Midbrain (tissue), 1 donor: ENCODE results near the gene AATF.

ENCODE experiments used
- DNase-seq: peaks from one replicate; lab custom pipeline; 2025; lab: John Stamatoyannopoulos, UW

AATF gene

DNA sequence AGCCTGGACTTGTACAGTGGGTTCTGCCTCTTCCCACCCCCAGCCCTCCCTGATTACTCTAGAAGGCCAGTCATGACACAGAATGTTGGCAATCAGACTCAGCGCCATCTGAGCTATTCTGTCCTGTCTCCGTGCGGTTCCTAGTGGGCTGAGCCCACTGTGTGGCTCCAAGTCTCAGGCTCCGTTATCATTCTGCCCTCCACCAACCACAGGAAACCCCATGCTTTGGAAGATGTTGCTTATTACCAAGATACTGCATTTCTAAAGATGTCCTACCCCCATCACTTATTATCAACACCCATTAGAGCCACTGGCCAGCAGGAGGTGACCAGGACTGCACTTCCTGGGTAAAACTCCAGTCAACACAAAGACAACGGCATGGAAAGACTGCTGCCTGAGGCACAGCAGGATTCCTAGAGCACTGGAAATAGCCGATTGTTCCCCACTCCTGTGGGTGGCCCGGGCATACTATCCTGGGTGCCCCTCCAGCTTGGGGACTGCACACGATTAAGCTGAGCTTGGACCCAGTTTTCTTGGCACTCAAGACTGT, 133.6 kb downstream of the AATF start:
- no peak for DNase-seq

DNA sequence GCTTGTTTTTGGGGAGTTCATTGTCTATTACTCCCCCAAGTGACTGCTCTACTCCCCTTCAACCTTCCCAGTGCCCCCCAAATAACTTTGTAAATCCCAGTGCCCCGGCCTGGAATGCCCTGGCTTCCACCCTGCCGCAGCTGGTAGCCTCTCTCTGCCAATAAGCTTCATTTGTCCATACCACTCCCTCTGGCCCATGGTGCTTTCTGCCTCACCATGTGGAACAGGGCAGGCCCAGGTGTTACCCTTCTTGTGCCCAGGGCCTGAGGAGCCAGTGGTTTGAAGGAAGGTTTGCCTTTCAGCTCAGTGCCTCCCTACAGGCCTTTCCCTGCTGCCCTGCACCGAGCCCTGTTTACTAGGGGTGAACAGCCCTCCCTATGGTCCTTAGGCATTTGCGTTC, 134.2 kb downstream of the AATF start:
- no peak for DNase-seq

DNA sequence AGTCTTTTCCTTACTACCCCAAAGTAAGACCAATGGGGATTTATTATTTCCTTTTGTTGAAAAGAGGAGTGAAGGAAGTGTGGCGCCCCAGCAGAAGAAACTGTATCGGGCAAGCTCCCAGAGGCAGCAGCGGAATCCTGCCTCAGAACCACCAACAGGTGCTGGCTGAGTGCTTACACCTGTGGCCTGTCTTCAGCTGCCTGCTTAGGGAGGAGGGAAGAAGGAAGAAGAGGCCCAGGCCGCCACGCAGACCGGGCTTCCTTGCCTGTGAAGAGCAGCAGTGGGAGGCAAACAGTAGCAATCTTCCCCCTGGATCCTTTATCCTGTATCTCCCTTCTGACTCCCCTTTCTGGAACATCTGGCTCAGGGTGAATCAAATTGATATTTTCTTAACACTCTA, 134.7 kb downstream of the AATF start:
- no peak for DNase-seq

DNA sequence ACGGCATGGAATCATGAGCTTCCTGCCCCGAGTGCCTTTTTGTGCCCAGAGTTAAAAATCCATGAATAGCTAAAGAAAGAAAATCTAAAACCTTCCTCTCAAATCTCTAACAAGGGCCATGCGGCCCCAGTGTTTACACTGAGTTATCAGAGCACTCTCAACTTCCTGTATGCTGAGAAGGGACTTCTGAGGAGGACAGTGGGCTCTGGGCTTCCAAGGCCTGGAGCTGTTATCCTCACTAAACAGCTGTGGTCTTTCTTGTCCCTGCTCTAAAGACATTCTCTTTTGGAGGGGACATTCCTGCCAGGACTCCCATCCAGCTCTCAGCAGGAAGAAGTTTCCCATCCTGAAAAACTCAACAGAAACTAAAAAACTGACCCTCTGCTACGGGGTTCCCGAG, 135.6 kb downstream of the AATF start:
- DNase-seq: no peak

DNA sequence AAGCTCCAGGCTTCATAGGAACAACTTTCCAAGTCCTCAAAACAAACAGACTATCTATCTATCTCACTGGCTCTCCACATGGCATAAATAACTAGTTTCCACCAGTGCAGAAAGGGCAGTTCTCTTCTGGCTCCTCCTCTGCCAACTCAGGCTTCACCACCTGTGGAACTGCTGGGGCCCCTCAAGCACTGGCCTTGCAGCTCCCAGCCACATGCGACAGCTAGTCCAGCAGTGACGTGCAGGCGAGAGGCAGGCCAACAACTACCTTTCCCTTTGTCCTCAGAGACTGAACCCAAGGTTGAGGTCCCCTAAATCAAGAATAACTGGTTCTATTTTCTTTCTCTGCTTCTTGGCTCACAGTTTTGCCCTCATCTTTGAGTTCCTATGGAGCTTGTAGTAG, 137.6 kb downstream of the AATF start:
- DNase-seq: no peak

DNA sequence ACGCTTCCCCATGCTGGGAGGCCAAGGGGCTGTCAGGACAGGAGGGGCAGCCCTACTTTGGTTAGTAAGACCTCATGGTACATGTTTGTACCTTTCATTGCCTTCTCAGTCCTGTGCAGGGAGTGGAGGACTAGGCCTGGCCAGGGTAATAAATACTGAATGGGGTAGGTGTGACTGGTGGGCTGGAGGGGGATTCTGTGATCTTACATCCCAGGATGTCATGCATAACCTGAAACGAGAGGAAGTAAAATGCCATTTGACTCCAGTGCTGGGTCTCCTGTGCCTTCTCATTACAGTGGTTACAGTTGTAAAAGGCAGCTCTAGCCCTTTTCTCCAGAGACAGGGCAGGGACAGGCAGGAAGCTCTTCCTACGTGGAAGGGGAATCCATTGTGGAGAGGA, 138.2 kb downstream of the AATF start:
- no peak for DNase-seq

DNA sequence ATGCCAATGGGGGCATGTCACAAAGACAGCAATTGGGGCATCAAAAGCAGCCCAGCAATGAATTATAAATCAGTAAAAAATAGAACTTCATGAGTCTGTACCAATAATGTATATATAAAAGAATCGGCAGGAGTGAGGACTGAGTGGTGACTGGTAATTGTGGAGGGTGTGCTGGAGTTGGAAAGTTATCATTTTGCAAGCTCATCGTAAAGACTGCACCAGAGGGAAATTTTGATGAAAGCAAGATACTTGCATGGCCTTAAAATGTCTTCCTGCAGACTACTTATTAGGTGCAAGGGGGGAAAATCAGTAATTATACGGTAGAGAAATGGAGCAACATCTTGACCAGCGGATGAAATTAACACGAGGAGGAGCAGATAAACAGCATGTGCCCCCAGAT, 138.9 kb downstream of the AATF start:
- no peak for DNase-seq

DNA sequence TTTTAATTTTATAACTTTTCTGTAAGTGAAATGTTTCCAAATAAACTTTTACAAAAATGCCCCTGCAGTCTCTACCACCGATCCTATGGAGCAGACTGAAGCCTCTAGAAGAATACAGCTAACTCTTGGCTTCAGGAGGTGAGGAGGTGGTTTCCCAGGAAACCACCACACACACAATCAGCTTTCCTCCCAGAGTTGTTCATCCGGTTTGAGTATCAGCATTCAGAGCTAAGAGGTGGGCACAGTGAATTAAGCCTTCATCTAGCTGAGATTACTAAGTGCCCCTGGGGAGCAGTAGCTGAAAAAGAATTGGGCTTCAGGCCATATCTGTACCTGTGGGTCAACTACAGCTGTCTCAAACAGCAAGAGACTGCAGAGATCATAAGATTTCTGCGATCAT, 139.7 kb downstream of the AATF start:
- DNase-seq: no peak

DNA sequence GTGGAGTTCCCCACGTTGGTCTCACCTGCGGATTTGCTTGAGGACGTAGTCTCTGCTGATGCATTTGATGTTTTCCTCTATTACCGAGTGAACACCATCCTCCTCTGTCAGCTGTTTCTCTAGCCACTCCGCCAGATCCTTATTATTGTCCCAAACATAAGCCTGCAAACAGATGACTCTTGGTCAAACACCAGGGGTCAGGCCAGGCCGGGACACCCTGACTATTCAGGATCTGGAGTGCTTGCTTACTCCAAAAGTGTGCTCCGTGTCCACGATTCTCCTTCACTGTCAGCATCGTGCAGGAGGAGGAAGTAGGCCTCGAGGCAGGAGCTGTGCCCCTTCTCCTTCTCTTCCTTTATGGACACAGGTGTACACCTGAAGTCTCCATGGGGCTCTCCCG, 140.2 kb downstream of the AATF start:
- peak; percentile 29 for DNase-seq

DNA sequence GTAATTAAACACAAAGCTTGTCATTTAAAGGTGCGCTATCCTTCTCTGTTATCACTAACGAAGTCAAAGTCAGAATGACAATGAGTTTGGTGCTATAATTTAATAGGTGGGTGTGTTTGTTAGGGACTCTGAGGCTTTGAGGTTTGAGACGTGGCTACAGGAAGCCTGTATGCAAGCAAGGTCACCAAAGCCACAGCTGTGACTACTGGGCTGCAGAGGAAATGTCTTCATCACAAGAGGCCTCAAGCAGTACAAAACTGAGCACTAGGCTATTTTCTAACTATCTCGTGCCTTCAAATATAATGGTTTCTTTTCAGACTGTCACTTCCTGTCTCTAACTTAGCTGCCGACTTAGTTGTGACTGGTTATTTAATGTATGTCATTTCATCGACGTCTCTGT, 141.2 kb downstream of the AATF start:
- DNase-seq: no peak

DNA sequence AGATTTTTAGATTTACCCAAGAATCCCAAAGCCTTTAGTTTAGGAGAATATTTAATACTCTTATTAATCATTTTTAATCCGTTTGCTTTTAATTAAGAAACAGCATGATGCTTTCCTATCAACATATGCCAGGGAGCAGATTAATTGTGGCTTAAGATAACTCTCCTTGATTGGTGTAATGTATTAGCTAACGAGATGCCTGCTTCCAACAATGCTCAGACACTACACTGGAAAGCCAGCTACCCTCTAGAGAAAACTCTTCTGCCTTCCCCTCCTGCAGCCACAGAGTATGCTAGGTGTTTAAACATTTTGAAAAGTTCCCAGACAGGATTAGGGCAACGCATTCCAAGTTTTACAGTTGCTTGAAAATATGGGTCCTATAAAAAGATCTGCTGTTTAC, 142.2 kb downstream of the AATF start:
- no peak for DNase-seq

DNA sequence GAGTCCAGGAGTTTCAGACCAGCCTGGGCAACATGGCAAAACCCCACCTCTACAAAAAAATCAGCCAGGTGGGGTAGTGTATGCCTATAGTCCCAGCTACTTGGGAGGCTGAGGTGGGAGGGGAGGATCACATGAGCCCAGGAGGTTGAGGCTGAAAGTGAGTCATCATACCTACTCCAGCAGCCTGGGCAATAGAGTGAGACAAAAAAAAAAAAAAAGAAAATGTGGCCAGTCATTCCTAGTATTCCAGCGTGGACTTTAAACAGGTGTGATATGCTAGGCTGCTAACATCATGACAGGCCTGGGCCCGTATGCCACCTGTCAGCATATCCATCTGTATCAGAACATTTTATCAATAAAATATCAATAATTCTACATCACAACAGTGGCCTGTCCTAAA, 143.3 kb downstream of the AATF start:
- DNase-seq: no peak

DNA sequence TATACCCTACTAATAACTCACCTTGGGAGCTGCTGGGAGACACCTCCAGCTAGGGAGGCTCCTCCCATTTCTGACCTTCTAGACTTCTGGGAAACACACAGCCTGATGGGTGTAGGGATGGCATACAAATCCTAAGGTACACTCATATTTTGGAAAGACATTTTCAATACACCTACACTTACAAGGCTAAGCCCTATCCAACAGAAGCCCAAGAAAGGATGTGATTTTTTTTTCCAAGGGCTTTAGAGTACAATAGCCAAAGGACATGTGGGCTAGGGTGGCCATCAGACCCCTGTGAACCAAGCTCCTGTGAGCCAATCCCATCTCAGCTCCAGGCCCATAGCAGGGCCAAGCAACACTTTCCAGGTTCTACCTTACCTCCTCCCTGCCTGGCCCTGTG, 143.9 kb downstream of the AATF start:
- DNase-seq: no peak

DNA sequence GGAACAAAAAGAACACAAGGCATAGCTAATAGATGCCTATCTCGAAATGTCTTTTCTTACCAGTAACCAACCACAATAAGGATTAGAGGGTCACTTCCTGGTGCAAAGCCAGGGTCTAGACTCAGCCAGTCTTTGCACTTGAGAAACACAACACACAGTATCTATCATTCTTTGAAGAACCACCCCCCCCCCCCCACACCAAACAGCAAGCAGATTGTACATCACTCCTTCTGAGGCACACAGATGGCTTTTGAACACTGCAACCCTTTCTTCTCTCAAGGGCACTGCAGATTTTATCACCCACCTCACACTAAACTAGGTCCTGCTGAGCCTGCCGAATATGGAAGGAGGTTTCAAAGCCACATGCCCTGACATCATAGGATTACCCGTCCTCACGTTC, 145.6 kb downstream of the AATF start:
- no peak for DNase-seq

DNA sequence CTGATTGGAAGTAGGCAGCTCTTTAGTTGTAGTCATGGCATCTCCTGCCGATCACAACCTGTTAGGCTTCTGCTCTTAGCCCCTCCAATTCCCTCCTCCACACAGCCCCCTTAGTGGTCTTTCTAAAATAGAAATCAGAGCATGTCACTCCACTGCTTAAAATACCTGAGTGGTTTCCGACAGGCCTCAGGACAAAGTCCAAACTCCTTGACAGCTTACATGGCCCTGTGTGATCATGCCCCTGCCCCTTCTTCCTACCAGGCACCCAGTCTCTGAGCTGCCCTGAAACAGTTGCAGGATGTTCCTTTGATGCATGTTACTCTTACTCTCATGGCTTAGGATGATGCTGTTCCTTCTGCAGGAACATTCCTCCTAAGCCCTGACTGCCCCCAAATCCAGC, 147.3 kb downstream of the AATF start:
- no peak for DNase-seq

DNA sequence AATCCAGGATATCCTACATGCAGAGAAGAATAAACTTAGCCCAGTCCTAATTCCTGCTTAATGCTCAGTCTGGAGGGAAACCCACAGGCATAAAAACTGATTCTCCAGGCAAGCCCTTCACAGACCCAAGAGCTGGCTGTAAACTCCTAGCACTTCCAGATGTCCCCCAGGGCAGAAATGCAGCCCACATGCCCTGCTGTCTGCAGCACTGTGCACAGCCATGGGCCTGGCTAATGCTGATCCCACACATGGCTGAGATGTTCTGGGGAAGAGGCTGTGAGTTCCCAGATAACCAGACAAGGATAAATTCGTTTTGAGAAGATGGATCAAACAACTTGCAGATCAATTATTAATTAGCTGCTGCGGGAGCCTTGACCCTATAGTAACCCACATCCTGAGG, 148.4 kb downstream of the AATF start:
- DNase-seq: no peak

DNA sequence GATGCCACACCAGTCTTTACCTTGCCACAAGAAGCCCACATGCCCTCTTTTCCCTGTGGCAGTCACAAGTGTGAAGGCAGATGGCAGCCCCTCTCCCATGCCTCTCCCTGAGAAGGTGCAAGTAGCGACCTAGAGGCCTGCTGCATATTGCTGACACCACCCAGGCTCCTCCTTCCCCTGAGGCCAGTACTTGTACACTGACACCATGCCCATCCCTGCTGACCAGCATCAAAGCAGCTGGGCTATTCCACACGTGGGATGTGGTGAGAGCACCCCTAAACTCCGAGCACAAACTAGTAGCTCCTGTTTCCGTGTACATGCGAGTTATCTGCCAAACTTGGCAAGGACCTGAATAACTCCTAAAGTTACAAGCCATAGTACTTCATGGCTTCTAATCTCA, 149.4 kb downstream of the AATF start:
- no peak for DNase-seq

DNA sequence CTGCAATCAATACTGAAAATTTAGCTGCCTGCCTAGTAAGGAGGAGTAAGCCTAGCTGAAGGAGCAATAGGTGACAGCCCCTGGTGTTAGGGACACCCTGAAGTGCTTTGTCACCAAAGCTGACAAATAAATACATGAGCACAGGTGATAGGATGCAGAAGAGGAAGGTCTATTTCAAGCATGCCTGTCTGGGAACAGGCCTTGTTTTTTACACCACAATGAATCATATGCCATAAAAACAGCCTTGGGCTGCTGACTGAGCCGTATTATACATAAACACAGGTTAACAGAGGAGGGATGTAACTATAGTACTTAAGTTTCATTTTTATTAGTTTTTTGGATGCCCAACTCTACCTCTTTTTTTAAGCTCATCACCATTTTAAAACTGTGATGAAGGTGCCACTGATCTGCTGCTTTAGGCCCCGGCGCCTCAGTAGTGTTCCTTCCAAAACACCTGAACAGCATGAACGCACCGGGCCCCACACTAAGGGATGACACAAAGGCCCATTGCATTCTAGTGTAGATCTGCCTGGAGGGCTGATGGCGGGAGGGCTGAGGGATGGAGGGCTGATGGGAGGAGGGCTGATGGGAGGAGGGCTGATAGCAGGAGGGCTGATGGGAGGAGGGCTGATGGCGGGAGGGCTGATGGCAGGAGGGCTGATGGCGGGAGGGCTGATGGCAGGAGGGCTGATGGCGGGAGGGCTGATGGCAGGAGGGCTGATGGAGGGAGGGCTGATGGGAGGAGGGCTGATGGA, 150.3 kb downstream of the AATF start:
- DNase-seq: no peak

DNA sequence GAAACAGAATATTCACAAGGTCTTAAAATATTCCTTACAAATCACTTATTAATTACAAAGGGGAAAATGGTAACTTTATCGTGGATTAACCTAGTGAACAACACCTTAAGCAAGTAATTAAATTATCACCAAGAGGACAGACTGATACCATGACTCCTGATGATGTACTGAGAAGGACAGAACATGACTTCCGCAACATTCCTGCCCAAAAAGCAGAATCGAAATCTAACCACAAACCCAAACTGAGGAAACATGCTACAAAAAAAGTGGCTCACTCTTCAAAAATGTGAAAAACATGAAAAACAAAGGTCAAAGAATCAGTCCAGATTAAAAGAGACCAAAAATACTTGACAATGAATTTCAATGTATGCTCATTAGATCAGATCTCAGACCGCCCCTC, 151.5 kb downstream of the AATF start:
- no peak for DNase-seq

DNA sequence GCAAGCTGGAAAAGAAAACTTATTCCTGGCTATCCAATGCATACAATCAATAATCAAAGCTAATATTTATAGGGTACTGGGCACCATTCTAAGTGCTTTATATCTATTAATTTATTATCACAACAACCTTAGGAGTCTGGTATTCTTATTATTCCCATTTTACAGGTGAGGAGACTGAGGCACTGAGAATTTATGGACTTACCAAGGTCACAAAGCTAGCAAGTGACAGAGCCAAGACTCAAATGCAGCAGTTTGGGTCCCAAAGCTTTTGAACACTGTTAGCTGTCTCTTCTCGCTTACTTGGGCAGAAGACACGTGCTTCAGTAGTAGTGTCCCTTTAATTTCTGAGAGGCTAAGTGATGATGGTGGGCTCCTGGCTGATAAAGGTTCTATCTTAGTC, 152.6 kb downstream of the AATF start:
- no peak for DNase-seq

DNA sequence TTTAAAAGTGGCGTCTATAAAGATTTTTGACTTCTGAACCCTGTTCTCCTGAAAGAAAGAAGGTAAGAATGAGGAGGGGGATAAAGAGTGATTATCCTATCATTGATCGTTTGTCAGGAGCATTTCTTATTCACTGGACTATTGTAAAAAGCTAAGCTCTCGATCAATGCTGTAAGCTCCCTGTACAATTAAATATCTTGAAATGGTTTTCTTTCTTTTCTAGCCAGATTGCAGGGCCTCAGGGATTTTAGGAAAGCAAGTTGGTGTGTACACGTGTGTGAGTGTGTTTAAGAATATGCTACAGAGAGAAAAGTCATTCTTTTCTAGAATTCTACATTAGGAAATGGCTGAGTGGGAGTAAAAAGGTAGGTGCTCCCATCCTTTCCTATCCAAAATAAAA, 154.5 kb downstream of the AATF start:
- no peak for DNase-seq

DNA sequence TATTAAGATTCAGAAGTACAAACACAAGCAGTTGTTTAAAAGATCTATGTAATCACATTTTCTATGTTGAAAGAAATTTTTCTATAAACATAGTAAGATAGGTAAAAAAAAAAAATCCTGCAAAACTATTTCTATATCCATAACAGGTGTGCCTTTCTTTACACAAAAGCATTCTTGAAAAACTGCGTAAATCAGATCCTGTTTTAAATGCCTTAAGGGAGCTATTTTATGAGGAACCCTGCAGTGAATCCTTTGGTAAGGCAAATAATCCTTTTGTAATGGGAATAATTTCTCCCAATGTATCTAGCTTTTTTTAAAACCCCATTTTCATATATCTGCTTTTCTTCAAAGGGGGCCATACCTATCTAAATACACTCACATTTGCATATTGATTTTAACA, 157.3 kb downstream of the AATF start:
- DNase-seq: no peak
